Fibroblast of lung (primary cell): ENCODE measurements around the gene NUP210. TPM values are rescaled to one million over a fixed set of nuclear protein-coding genes. Genes with fewer than 3 reads are reported as not detected.

Source experiments
- DNase-seq, 2 donors: peaks; one replicate each; pipeline versions ENCODE4 v3.0.0 to v3.0.0-alpha.2; 2010; ENCODE audit warnings: low read depth in 2 of 2
- H2AFZ ChIP-seq: 2 replicates; pipeline ENCODE4 v1.5.1; 2012; ENCODE audit warnings: low read length, control low read depth, inconsistent platforms
- H3K27ac ChIP-seq: 2 replicates; pipeline ENCODE4 v1.5.1; 2011; ENCODE audit warnings: low read length, control low read depth; ENCODE audit not compliant: insufficient read depth
- H3K27me3 ChIP-seq: 2 replicates; pipeline ENCODE4 v1.5.1; 2011; ENCODE audit warnings: mild to moderate bottlenecking, low read length; ENCODE audit not compliant: control insufficient read depth, insufficient read depth
- H3K36me3 ChIP-seq: 2 replicates; pipeline ENCODE4 v1.5.1; 2011; ENCODE audit warnings: low read length; ENCODE audit not compliant: control insufficient read depth, insufficient read depth
- H3K4me1 ChIP-seq: 2 replicates; pipeline ENCODE4 v1.5.1; 2011; ENCODE audit warnings: low read length; ENCODE audit not compliant: control insufficient read depth, insufficient read depth; ENCODE audit errors: extremely low read depth
- H3K4me2 ChIP-seq: 2 replicates; pipeline ENCODE4 v1.5.1; 2011; ENCODE audit warnings: low read length, control low read depth; ENCODE audit not compliant: insufficient read depth; ENCODE audit errors: extremely low read depth
- H3K4me3 ChIP-seq, 4 experiments: fragments of 200-600 bp in 1 of 4; sonication (generic) in 1 of 4; replicated peaks in 1 of 4; 2 replicates each; pipeline ENCODE4 v1.5.1; 2011 to 2016; ENCODE audit warnings: low read length in 4 of 4, low read depth in 3 of 4, mild to moderate bottlenecking in 3 of 4, control low read depth in 2 of 4, inconsistent platforms in 1 of 4, mixed read lengths in 1 of 4; ENCODE audit not compliant: insufficient read depth in 1 of 4; ENCODE audit errors: control extremely low read depth in 1 of 4
- H3K79me2 ChIP-seq: 2 replicates; pipeline ENCODE4 v1.5.1; 2012; ENCODE audit warnings: mild to moderate bottlenecking, low read length, inconsistent platforms; ENCODE audit not compliant: control insufficient read depth, insufficient read depth
- H3K9ac ChIP-seq: 2 replicates; pipeline ENCODE4 v1.5.1; 2011; ENCODE audit warnings: mild to moderate bottlenecking, low read length, control low read depth; ENCODE audit not compliant: insufficient read depth
- H3K9me3 ChIP-seq: 2 replicates; pipeline ENCODE4 v1.5.1; 2012; ENCODE audit warnings: low read depth, low read length; ENCODE audit not compliant: control insufficient read depth, insufficient read depth
- H4K20me1 ChIP-seq: 2 replicates; pipeline ENCODE4 v1.5.1; 2011; ENCODE audit warnings: low read length; ENCODE audit not compliant: control insufficient read depth, insufficient read depth; ENCODE audit errors: extremely low read depth
- EZH2 ChIP-seq: IDR thresholded peaks from 2 replicates; pipeline ENCODE4 v1.5.1; 2012; ENCODE audit warnings: low read length, control low read depth, mild to moderate bottlenecking; ENCODE audit errors: missing control alignments
- polyA plus RNA-seq, 2 donors: library from polyadenylated mRNA; depleted of rRNA in 1 of 2; stranded (reverse) in 1 of 2; unstranded in 1 of 2; fragments of >200 nt; gene quantifications; 2 replicates each; pipeline ENCODE4 v1.2.1, GENCODE V29; 2011 to 2012; ENCODE audit warnings: missing spikeins in 1 of 2
- total RNA-seq: library from RNA; depleted of rRNA; stranded (reverse); fragments of >200 nt; gene quantifications from 2 replicates; pipeline ENCODE4 v1.2.1, GENCODE V29; 2014
- TF ChIP-seq, protein P1 (sequence below), 2 donors: IDR thresholded peaks in 1 of 2; conservative IDR thresholded peaks in 1 of 2; 1 replicate in 1 of 2; 2 replicates in 1 of 2; pipeline ENCODE4 v1.5.1; 2011 to 2012; ENCODE audit warnings: low read length in 2 of 2, control low read depth in 1 of 2, inconsistent platforms in 1 of 2, low read depth in 1 of 2, mild to moderate bottlenecking in 1 of 2

NUP210 gene
- total and polyA plus RNA-seq, 2 donors (not counting 1 experiment from before 2014, with no cell fraction given), result 0.09 to 0.33 TPM

DNA sequence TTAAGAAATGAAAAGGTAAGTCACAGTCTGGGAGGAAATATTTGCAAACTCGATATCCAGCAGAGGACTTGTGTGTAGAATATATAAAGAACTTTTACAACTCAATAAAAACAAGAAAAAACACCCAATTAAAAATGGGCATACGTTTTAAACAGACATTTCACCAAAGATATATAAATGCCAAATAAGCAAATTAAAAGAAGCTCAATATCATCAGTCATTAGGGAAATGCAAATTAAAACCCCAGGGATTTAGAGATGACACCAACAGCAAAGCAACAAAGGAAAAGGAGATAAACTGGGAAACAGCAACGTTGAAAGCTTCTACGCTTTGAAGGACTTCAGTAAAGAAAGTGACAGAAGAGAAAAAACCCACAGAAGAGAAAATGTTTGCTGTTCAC is 132.3 kb downstream of the NUP210 start:
- H4K20me1 ChIP-seq, result no peaks in the 10 kb centered on the region
- no peaks in the 10 kb centered on the region for H3K79me2 ChIP-seq
- H3K4me3 ChIP-seq, result no peak overlapping the region
- H3K4me1 ChIP-seq, result no peaks in the 10 kb centered on the region
- no peak for DNase-seq
- peaks cover 11% of the 10 kb centered on the region for H3K27me3 ChIP-seq
- no peak overlapping the region for H2AFZ ChIP-seq
- no peaks in the 10 kb centered on the region for H3K9me3 ChIP-seq
- TF ChIP-seq, protein P1, sequence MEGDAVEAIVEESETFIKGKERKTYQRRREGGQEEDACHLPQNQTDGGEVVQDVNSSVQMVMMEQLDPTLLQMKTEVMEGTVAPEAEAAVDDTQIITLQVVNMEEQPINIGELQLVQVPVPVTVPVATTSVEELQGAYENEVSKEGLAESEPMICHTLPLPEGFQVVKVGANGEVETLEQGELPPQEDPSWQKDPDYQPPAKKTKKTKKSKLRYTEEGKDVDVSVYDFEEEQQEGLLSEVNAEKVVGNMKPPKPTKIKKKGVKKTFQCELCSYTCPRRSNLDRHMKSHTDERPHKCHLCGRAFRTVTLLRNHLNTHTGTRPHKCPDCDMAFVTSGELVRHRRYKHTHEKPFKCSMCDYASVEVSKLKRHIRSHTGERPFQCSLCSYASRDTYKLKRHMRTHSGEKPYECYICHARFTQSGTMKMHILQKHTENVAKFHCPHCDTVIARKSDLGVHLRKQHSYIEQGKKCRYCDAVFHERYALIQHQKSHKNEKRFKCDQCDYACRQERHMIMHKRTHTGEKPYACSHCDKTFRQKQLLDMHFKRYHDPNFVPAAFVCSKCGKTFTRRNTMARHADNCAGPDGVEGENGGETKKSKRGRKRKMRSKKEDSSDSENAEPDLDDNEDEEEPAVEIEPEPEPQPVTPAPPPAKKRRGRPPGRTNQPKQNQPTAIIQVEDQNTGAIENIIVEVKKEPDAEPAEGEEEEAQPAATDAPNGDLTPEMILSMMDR (conservative IDR thresholded peaks at IDR 0.05 in 1 of 2, IDR thresholded peaks at IDR 0.05 in 1 of 2; ENCODE audit: low read depth in 1 of 2, low read length in 2 of 2), result no peak
- no peak for TF ChIP-seq EZH2
- H3K9ac ChIP-seq, result no peak overlapping the region
- H3K4me2 ChIP-seq, result no peak overlapping the region
- no peaks in the 10 kb centered on the region for H3K36me3 ChIP-seq
- no peak overlapping the region for H3K27ac ChIP-seq

DNA sequence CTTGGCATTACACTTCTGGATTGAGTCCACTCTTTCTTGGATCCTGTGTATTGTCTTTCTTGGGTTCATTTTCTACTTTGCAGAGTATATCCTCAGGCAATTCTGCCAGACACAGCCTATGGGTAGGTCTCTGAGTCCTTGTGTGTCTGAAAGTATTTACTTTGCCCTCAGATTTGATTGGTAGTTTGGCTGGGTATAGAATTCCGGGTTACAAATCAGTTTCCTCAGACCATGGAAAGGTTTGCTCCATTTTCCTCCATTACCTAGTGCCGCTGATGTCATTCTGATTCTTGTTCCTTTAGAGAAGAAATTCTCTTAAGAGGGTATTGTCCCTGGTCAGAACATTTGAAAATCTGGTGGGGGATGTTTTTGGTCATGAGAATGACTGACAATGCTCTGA is 133.2 kb downstream of the NUP210 start:
- H2AFZ ChIP-seq, result no peak overlapping the region
- H3K4me1 ChIP-seq, result no peaks in the 10 kb centered on the region
- DNase-seq, result no peak

DNA sequence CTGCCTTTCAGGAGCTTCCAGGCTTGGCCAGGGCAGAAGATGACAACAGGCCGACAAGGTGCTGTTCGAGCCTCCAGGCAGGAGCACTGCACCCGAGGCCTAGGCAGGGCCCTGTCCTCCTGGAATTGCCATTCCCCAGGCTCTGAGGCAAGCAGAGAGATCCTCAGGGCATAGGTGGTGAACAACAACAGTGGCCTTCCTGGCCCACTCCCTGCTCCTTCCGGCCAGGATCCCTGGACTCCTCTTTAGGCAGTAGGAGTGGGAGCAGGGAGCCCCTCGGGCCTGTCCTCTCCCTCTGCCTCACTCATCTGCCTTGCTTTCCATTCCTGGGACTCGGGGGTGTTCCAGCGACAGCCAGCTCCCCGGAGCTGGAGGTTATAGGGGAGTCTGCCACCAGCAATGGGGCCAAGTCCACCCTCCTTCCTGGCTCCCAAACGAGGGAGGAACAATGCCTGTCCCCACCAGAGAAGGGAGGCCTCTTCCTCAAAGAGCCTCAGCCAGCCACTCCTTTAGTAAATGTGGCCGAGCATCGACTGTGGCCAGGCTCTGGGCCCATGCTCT is 135.0 kb downstream of the NUP210 start:
- Histone ChIP-seq H3K27me3 (peaks cover 26% of the 10 kb centered on the region), H3K9ac (no peak overlapping the region), H3K4me3 (no peak overlapping the region), H3K27ac (no peak overlapping the region), H3K4me2 (no peak overlapping the region), H3K79me2 (no peaks in the 10 kb centered on the region), H3K36me3 (no peaks in the 10 kb centered on the region), H4K20me1 (no peaks in the 10 kb centered on the region), H3K9me3 (no peaks in the 10 kb centered on the region), H3K4me1 (no peaks in the 10 kb centered on the region), H2AFZ (no peak overlapping the region)
- TF ChIP-seq, protein P1 (conservative IDR thresholded peaks at IDR 0.05 in 1 of 2, IDR thresholded peaks at IDR 0.05 in 1 of 2; ENCODE audit: low read depth in 1 of 2, low read length in 2 of 2), result no peak
- no peak for DNase-seq

More for the DNA sequence above, 133.2 kb downstream of the NUP210 start:
- Histone ChIP-seq H4K20me1 (no peaks in the 10 kb centered on the region), H3K9ac (no peak overlapping the region), H3K27ac (no peak overlapping the region), H3K4me2 (no peak overlapping the region), H3K79me2 (no peaks in the 10 kb centered on the region), H3K4me3 (no peak overlapping the region), H3K36me3 (no peaks in the 10 kb centered on the region), H3K27me3 (peaks cover 16% of the 10 kb centered on the region), H3K9me3 (no peaks in the 10 kb centered on the region)
- TF ChIP-seq, protein P1 (conservative IDR thresholded peaks at IDR 0.05 in 1 of 2, IDR thresholded peaks at IDR 0.05 in 1 of 2; ENCODE audit: low read depth in 1 of 2, low read length in 2 of 2), result no peak
- TF ChIP-seq EZH2, result no peak
